H1 (cell line): ENCODE data around the gene RGS3. TPM values are rescaled to one million over a fixed set of nuclear protein-coding genes. Genes with fewer than 3 reads are reported as not detected.

Experiments
- CTCF ChIA-PET: fragments of 300-600 bp; sonication (Branson Sonifier 250); formaldehyde crosslinking; loops from one replicate; lab custom pipeline; 2021; ENCODE audit not compliant: partially characterized antibody; lab: Charles Lee
- POLR2A ChIA-PET: fragments of 300-600 bp; sonication (Branson Sonifier 250); formaldehyde crosslinking; loops from one replicate; lab custom pipeline; 2021; ENCODE audit warnings: inconsistent platforms; ENCODE audit not compliant: partially characterized antibody; lab: Charles Lee
- DNase-seq, 2 experiments: peaks; one replicate each; pipeline versions ENCODE4 v3.0.0 to v3.0.0-alpha.2; 2010 to 2022; ENCODE audit warnings: low spot score in 2 of 2, low read depth in 1 of 2, mixed read lengths in 1 of 2
- FAIRE-seq: peaks from 2 replicates; lab custom pipeline; 2011; peaks lifted over from hg19 to GRCh38; lab: Jason Lieb, UNC
- H2AFZ ChIP-seq: 2 replicates; pipeline ENCODE4 v1.8.1; 2012; ENCODE audit warnings: low read length, inconsistent platforms
- H2AK5ac ChIP-seq: 2 replicates; pipeline ENCODE4 v1.6.1; 2013; ENCODE audit warnings: low read depth, low read length
- H2BK120ac ChIP-seq: replicated peaks from 2 replicates; pipeline ENCODE3; 2013; ENCODE audit warnings: low read depth, low read length, inconsistent platforms
- H2BK12ac ChIP-seq: 2 replicates; pipeline ENCODE4 v1.6.1; 2013; ENCODE audit warnings: low read depth, low read length
- H2BK15ac ChIP-seq: 2 replicates; pipeline ENCODE4 v1.6.1; 2013; ENCODE audit warnings: low read length
- H2BK20ac ChIP-seq: 2 replicates; pipeline ENCODE4 v1.6.1; 2013; ENCODE audit warnings: low read length
- H2BK5ac ChIP-seq: 2 replicates; pipeline ENCODE4 v1.6.1; 2013; ENCODE audit warnings: low read depth, low read length
- H3K14ac ChIP-seq: 2 replicates; pipeline ENCODE4 v1.6.1; 2013; ENCODE audit warnings: inconsistent platforms; ENCODE audit not compliant: insufficient read length
- H3K18ac ChIP-seq: 2 replicates; pipeline ENCODE4 v1.6.1; 2013; ENCODE audit warnings: low read length; ENCODE audit errors: extremely low read depth
- H3K23ac ChIP-seq: 2 replicates; pipeline ENCODE4 v1.6.1; 2013; ENCODE audit warnings: inconsistent platforms; ENCODE audit not compliant: insufficient read length
- H3K23me2 ChIP-seq: 2 replicates; pipeline ENCODE4 v1.6.1; 2013; ENCODE audit warnings: low read depth, low read length
- H3K27ac ChIP-seq: 2 replicates; pipeline ENCODE4 v1.6.1; 2011; ENCODE audit warnings: low read depth, low read length, inconsistent platforms
- H3K27me3 ChIP-seq, 4 experiments: replicated peaks in 1 of 4; 1 replicate in 1 of 4; 2 replicates in 3 of 4; pipeline versions ENCODE4 v1.6.1 to v1.8.1; 2011 to 2013; ENCODE audit warnings: low read length in 3 of 4, mild to moderate bottlenecking in 3 of 4, inconsistent platforms in 2 of 4, mixed read lengths in 2 of 4, moderate library complexity in 1 of 4; ENCODE audit not compliant: control insufficient read depth in 3 of 4, insufficient read depth in 3 of 4; ENCODE audit errors: extremely low read depth in 1 of 4
- H3K36me3 ChIP-seq, 4 experiments: 2 replicates each; pipeline versions ENCODE4 v1.6.1 to v1.8.1; 2011 to 2013; ENCODE audit warnings: mild to moderate bottlenecking in 4 of 4, low read length in 3 of 4, moderate library complexity in 2 of 4, control low read depth in 1 of 4, inconsistent platforms in 1 of 4; ENCODE audit not compliant: insufficient read depth in 4 of 4, control insufficient read depth in 2 of 4
- H3K4ac ChIP-seq: replicated peaks from 2 replicates; pipeline ENCODE3; 2013; ENCODE audit warnings: low read length, low read depth, mixed read lengths, inconsistent platforms; ENCODE audit not compliant: insufficient read length
- H3K4me1 ChIP-seq, 4 experiments: replicated peaks in 1 of 4; 1 replicate in 1 of 4; 2 replicates in 3 of 4; pipeline versions ENCODE4 v1.6.1 to v1.8.1; 2011 to 2013; ENCODE audit warnings: low read length in 3 of 4, inconsistent platforms in 2 of 4, mixed read lengths in 1 of 4; ENCODE audit not compliant: insufficient read depth in 4 of 4, control insufficient read depth in 3 of 4
- H3K4me2 ChIP-seq, 2 experiments: 2 replicates each; pipeline versions ENCODE4 v1.6.1 to v1.8.1; 2011 to 2013; ENCODE audit warnings: low read depth in 2 of 2, low read length in 2 of 2, control low read depth in 1 of 2, inconsistent platforms in 1 of 2, mild to moderate bottlenecking in 1 of 2; ENCODE audit not compliant: insufficient read depth in 1 of 2
- H3K4me3 ChIP-seq, 4 experiments: fragments of 200-600, 300-600 bp in 1 of 4; sonication (generic), shearing (Covaris generic), sonication (Bioruptor Twin) in 1 of 4; 2 replicates each; pipeline versions ENCODE4 v1.5.1 to v1.8.1; 2011 to 2016; ENCODE audit warnings: low read length in 4 of 4, low read depth in 3 of 4, control low read depth in 2 of 4, inconsistent platforms in 2 of 4, mild to moderate bottlenecking in 2 of 4, mixed read lengths in 1 of 4, moderate library complexity in 1 of 4; ENCODE audit not compliant: insufficient read depth in 2 of 4; ENCODE audit errors: extremely low read depth in 1 of 4
- H3K56ac ChIP-seq: replicated peaks from 2 replicates; pipeline ENCODE3; 2013; ENCODE audit warnings: low read depth, mild to moderate bottlenecking, mixed read lengths, low read length, inconsistent platforms; ENCODE audit not compliant: insufficient read length
- H3K79me1 ChIP-seq: 2 replicates; pipeline ENCODE4 v1.6.1; 2013; ENCODE audit warnings: low read depth, low read length, control low read depth
- H3K79me2 ChIP-seq, 2 experiments: 2 replicates each; pipeline versions ENCODE4 v1.6.1 to v1.8.1; 2012 to 2013; ENCODE audit warnings: low read length in 2 of 2, mild to moderate bottlenecking in 2 of 2, inconsistent platforms in 1 of 2; ENCODE audit not compliant: insufficient read depth in 2 of 2, control insufficient read depth in 1 of 2
- H3K9ac ChIP-seq, 4 experiments: replicated peaks in 1 of 4; 1 replicate in 1 of 4; 2 replicates in 3 of 4; pipeline versions ENCODE4 v1.6.1 to v1.8.1; 2011 to 2013; ENCODE audit warnings: low read depth in 3 of 4, low read length in 3 of 4, control low read depth in 2 of 4, mild to moderate bottlenecking in 2 of 4, moderate library complexity in 2 of 4, inconsistent platforms in 1 of 4; ENCODE audit errors: extremely low read depth in 1 of 4
- H3K9me3 ChIP-seq, 2 experiments: 2 replicates each; pipeline versions ENCODE4 v1.6.1 to v1.8.1; 2012 to 2013; ENCODE audit warnings: mild to moderate bottlenecking in 2 of 2, moderate library complexity in 2 of 2, control low read depth in 1 of 2, inconsistent platforms in 1 of 2, low read depth in 1 of 2, low read length in 1 of 2, mixed read lengths in 1 of 2; ENCODE audit not compliant: insufficient read depth in 2 of 2
- H4K20me1 ChIP-seq, 2 experiments: replicated peaks in 1 of 2; 2 replicates each; pipeline versions ENCODE3 to v1.8.1; 2011 to 2013; ENCODE audit warnings: inconsistent platforms in 2 of 2, low read length in 2 of 2, mild to moderate bottlenecking in 1 of 2; ENCODE audit not compliant: insufficient read depth in 2 of 2, control insufficient read depth in 1 of 2
- H4K5ac ChIP-seq: 2 replicates; pipeline ENCODE4 v1.6.1; 2013; ENCODE audit warnings: low read length, low read depth, mixed read lengths, inconsistent platforms; ENCODE audit not compliant: insufficient read length
- H4K8ac ChIP-seq: 2 replicates; pipeline ENCODE4 v1.8.0; 2013; ENCODE audit warnings: mild to moderate bottlenecking, moderate library complexity, low read length, inconsistent platforms; ENCODE audit not compliant: insufficient read depth; ENCODE audit errors: extremely low read depth
- H4K91ac ChIP-seq: replicated peaks from 2 replicates; pipeline ENCODE3; 2013; ENCODE audit warnings: low read length, mixed read lengths, inconsistent platforms; ENCODE audit not compliant: insufficient read length
- BACH1 ChIP-seq: IDR thresholded peaks from 2 replicates; pipeline ENCODE4 v1.6.1; 2012; ENCODE audit warnings: low read length, improper control_type of control experiment
- GTF2F1 ChIP-seq: IDR thresholded peaks from 2 replicates; pipeline ENCODE4 v1.6.1; 2012; ENCODE audit warnings: low read depth, low read length, improper control_type of control experiment, borderline replicate concordance
- MAFK ChIP-seq: IDR thresholded peaks from 2 replicates; pipeline ENCODE4 v1.6.1; 2012; ENCODE audit warnings: low read depth, mild to moderate bottlenecking, improper control_type of control experiment, low read length
- POLR2AphosphoS5 ChIP-seq: IDR thresholded peaks from 2 replicates; pipeline ENCODE4 v1.6.1; 2011; ENCODE audit warnings: low read depth, low read length
- WGBS, 2 experiments: shearing (Covaris generic) in 1 of 2; methylation state at CpG; one replicate each; pipeline versions ENCODE4 v1.1.6 to v1.1.7; 2013 to 2015; ENCODE audit warnings: low lambda C conversion rate in 2 of 2, mixed read lengths in 2 of 2, inconsistent platforms in 1 of 2, low coverage in 1 of 2, missing lambda C conversion rate in 1 of 2; ENCODE audit not compliant: insufficient replicate concordance in 2 of 2, insufficient coverage in 1 of 2, insufficient read length in 1 of 2; ENCODE audit errors: extremely low coverage in 1 of 2, missing lambda C conversion rate in 1 of 2; 5-methylcytosine and 5-hydroxymethylcytosine counted together
- polyA plus RNA-seq, 7 experiments: library from polyadenylated mRNA; depleted of rRNA in 3 of 7; stranded (reverse) in 5 of 7; unstranded in 2 of 7; fragments of >200 nt in 5 of 7; fragments of 200-250 nt in 2 of 7; gene quantifications; 1 replicate in 5 of 7; 2 replicates in 1 of 7; 4 replicates in 1 of 7; pipeline versions ENCODE4 v1.2.1 to v1.2.3, GENCODE V29; 2011 to 2013; ENCODE audit warnings: missing spikeins in 2 of 7, mixed read lengths in 2 of 7
- total RNA-seq: library from RNA; stranded (reverse); fragmentation: NEBNext Ultra II Directional; extraction: Animal tissue kit (Norgen Biotek cat#: 25700); gene quantifications from 2 replicates; pipeline ENCODE4 v1.2.1, GENCODE V29; 2021

The RGS3 gene
- total and polyA plus RNA-seq, 2 of the 8 experiments (the other 6 are each of a cell fraction or from before 2014, with no cell fraction given): 12.6 to 18.2 TPM

- Histone ChIP-seq H3K23ac (no peak overlapping the region), H3K56ac (no peak overlapping the region), H2BK5ac (no peak overlapping the region), H4K91ac (no peak overlapping the region), H2BK12ac (no peak overlapping the region), H3K36me3 (no peaks in the 10 kb centered on the region), H3K27me3 (no peaks in the 10 kb centered on the region), H2BK20ac (no peak overlapping the region), H3K4me3 (no peak overlapping the region), H3K27ac (no peak overlapping the region), H2BK15ac (no peak overlapping the region), H3K79me2 (no peaks in the 10 kb centered on the region), H2AK5ac (no peak overlapping the region), H2AFZ (no peak overlapping the region), H3K9ac (no peak overlapping the region), H3K4me1 (peaks cover 0 to 3% (median 1%) of the 10 kb centered on the region in 4 experiments; a peak in 1 of 7 replicates), H3K9me3 (no peaks in the 10 kb centered on the region), H3K4ac (no peak overlapping the region), H3K79me1 (no peaks in the 10 kb centered on the region), H4K20me1 (no peaks in the 10 kb centered on the region), H3K14ac (no peak overlapping the region), H2BK120ac (no peak overlapping the region), H3K23me2 (no peaks in the 10 kb centered on the region), H4K8ac (no peak overlapping the region), H3K18ac (no peak overlapping the region), H4K5ac (no peak overlapping the region), H3K4me2 (no peak overlapping the region)
- FAIRE-seq (no peak), DNase-seq (no peak)
- 75% methylated on average over 3 of the region's 3 CpGs; no CpG with 5 or more reads in 1 of the 2 experiments for WGBS, 2 experiments
- TF ChIP-seq POLR2AphosphoS5: no peak
- TF ChIP-seq BACH1: no peak
- no peak for TF ChIP-seq MAFK
- no peak for TF ChIP-seq GTF2F1
- CTCF ChIA-PET: interaction anchor here (0.6 to 1.2 kb wide), 2 partner anchors 11 to 27 kb away, joined by 3 to 4 read pairs; no protein-coding TSS in a partner anchor
- POLR2A ChIA-PET: interaction anchor here (0.8 kb wide), 1 partner anchor 12 kb away, joined by 3 read pairs; no protein-coding TSS in a partner anchor
Observed at GRCh38 chr9:113416149-113416721, 47.3 kb upstream of the RGS3 start.
